ENCODE data around the gene SIPA1L2. TPM values are rescaled to one million over a fixed set of nuclear protein-coding genes. Genes with fewer than 3 reads are reported as not detected.

The SIPA1L2 gene
- polyA plus RNA-seq, 1 donor, result 36.0 TPM

GRCh38 chr1:232589812-232590743 lies 39.9 kb downstream of the SIPA1L2 start:
- no peak for DNase-seq (ENCODE audit: low read depth)

- DNase-seq (ENCODE audit: low read depth), result no peak
These were observed 40.7 kb downstream of the SIPA1L2 start for GRCh38 chr1:232589111-232589811.

- no peak for DNase-seq (ENCODE audit: low read depth)
These were observed 42.6 kb downstream of the SIPA1L2 start for GRCh38 chr1:232587141-232588008.

GRCh38 chr1:232586679-232587078 lies 43.3 kb downstream of the SIPA1L2 start:
- DNase-seq (ENCODE audit: low read depth), result no peak

GRCh38 chr1:232585486-232585885 lies 44.4 kb downstream of the SIPA1L2 start:
- DNase-seq (ENCODE audit: low read depth), result no peak

GRCh38 chr1:232581932-232582331 lies 48.0 kb downstream of the SIPA1L2 start:
- no peak for DNase-seq (ENCODE audit: low read depth)

Other genes with a start within 250 kb of the SIPA1L2 start
- 2.2 TPM for gene MAP10, start 175.3 kb upstream of the SIPA1L2 start, polyA plus RNA-seq (ENCODE audit: insufficient read length)